ENCODE results near the gene PHETA2.

DNA sequence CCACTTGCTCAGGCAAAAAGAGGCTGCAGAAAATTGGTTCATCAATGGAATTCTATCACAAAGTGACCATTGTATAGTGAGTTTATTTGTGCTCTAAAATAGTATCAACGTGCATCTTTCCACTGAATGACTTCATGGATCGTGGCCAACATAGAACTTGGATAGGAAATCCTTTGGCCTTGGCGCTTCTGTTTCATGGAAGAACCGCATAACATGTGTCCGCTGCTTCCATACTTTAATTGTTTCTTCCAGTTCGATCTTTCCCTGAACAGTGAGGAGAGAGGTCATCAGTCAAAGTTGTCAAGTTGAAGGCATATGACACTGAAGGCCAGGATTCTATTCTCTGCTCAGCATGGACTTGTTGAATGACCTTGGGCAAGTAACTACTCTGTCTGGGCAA lies 12.0 kb downstream of the PHETA2 start:
- TF ChIP-seq NFYB (CRISPR knock-in tag; conservative IDR thresholded peaks at IDR 0.05; ENCODE audit: low read depth) = no peak
- TF ChIP-seq GABPB1 (CRISPR knock-in tag; IDR thresholded peaks at IDR 0.05) = no peak
- TF ChIP-seq ZNF263 (CRISPR knock-in tag; IDR thresholded peaks at IDR 0.05; ENCODE audit: low read depth) = no peak
- no peak for TF ChIP-seq SMAD3 (CRISPR knock-in tag; IDR thresholded peaks at IDR 0.05; ENCODE audit: borderline replicate concordance)
- TF ChIP-seq, protein P1, sequence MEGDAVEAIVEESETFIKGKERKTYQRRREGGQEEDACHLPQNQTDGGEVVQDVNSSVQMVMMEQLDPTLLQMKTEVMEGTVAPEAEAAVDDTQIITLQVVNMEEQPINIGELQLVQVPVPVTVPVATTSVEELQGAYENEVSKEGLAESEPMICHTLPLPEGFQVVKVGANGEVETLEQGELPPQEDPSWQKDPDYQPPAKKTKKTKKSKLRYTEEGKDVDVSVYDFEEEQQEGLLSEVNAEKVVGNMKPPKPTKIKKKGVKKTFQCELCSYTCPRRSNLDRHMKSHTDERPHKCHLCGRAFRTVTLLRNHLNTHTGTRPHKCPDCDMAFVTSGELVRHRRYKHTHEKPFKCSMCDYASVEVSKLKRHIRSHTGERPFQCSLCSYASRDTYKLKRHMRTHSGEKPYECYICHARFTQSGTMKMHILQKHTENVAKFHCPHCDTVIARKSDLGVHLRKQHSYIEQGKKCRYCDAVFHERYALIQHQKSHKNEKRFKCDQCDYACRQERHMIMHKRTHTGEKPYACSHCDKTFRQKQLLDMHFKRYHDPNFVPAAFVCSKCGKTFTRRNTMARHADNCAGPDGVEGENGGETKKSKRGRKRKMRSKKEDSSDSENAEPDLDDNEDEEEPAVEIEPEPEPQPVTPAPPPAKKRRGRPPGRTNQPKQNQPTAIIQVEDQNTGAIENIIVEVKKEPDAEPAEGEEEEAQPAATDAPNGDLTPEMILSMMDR (IDR thresholded peaks at IDR 0.05) = no peak
- TF ChIP-seq CREB1 (CRISPR knock-in tag; IDR thresholded peaks at IDR 0.05) = no peak
- TF ChIP-seq RELA (CRISPR knock-in tag; IDR thresholded peaks at IDR 0.05; ENCODE audit: borderline replicate concordance) = no peak

Data from WTC11 (cell line).